GM18867 (cell line): ENCODE measurements around the gene RELA.
"Not testable (repeated sequence)": the region's sequence is repeated elsewhere in the genome, so short reads cannot be mapped to it uniquely, and the experiment has no call there.

Experiments
- ATAC-seq: cut with Tn5 transposase; IDR thresholded peaks from one replicate; pipeline ENCODE4 v1.9.1; 2021; ENCODE audit warnings: mild to moderate bottlenecking, moderate library complexity; ENCODE audit not compliant: unreplicated experiment

RELA gene

GRCh38 chr11:65672180-65672860 lies 9.6 kb upstream of the RELA start:
- no peak for ATAC-seq

GRCh38 chr11:65663639-65664200 lies 1.0 kb upstream of the RELA start:
- peak; percentile 31 for ATAC-seq

GRCh38 chr11:65662247-65662798 lies 393 bp downstream of the RELA start:
- no peak for ATAC-seq

GRCh38 chr11:65661599-65662246 lies 993 bp downstream of the RELA start:
- ATAC-seq = no peak

GRCh38 chr11:65660908-65661307 lies 1.8 kb downstream of the RELA start:
- not testable (repeated sequence) for ATAC-seq

- no peak for ATAC-seq
These were observed 2.7 kb downstream of the RELA start for GRCh38 chr11:65660038-65660437.

GRCh38 chr11:65658174-65659021 lies 4.3 kb downstream of the RELA start:
- no peak for ATAC-seq

- no peak for ATAC-seq
These were observed 5.3 kb downstream of the RELA start for GRCh38 chr11:65657426-65657825.

GRCh38 chr11:65655570-65656332 lies 7.0 kb downstream of the RELA start:
- ATAC-seq = no peak

GRCh38 chr11:65654375-65655349 lies 8.1 kb downstream of the RELA start:
- ATAC-seq = no peak

- no peak for ATAC-seq
These were observed 9.2 kb downstream of the RELA start for GRCh38 chr11:65653229-65654225.

- ATAC-seq = peak; percentile 68
These were observed 10.0 kb downstream of the RELA start for GRCh38 chr11:65652511-65653228.

GRCh38 chr11:65651589-65652510 lies 10.9 kb downstream of the RELA start:
- ATAC-seq = no peak

- no peak for ATAC-seq
These were observed 11.5 kb downstream of the RELA start for GRCh38 chr11:65651339-65651588.

GRCh38 chr11:65650547-65651338 lies 12.0 kb downstream of the RELA start:
- no peak for ATAC-seq
